HepG2 (cell line): ENCODE data around the gene NRGN. TPM values are rescaled to one million over a fixed set of nuclear protein-coding genes. Genes with fewer than 3 reads are reported as not detected.

Source experiments
- ATAC-seq: fragments of 200-7000 bp; cut with Tn5 transposase; 3 replicates; pipeline ENCODE4 v1.9.1; 2020; ENCODE audit warnings: mild to moderate bottlenecking, moderate library complexity
- BruUV-seq: library from RNA; stranded (reverse); fragments of 400-500 nt; replicated peaks from 2 replicates; lab custom pipeline; 2021; lab: Mats Ljungman, UMichigan
- CTCF ChIA-PET: fragments of 300-600 bp; formaldehyde crosslinking; extraction: SDS; loops from one replicate; lab custom pipeline; 2021; ENCODE audit warnings: low total read pairs, inconsistent platforms, low intra/inter-chr PET ratio; lab: Yijun Ruan, JAX
- POLR2A ChIA-PET: fragments of 350-600 bp; sonication (Branson Sonifier 250); formaldehyde crosslinking; loops from one replicate; lab custom pipeline; 2020; ENCODE audit warnings: antibody characterized with exemption, inconsistent platforms; lab: Yijun Ruan, JAX
- DNase-seq: peaks from one replicate; pipeline ENCODE4 v3.0.0-alpha.2; 2015; ENCODE audit warnings: low spot score
- FAIRE-seq: peaks from 3 replicates; lab custom pipeline; 2011; peaks lifted over from hg19 to GRCh38; lab: Jason Lieb, UNC
- H2AFZ ChIP-seq: one replicate; pipeline ENCODE4 v1.6.1; 2011; ENCODE audit warnings: low read length, inconsistent platforms
- H3K27ac ChIP-seq: fragments of 300-600 bp; 3 replicates; pipeline ENCODE4 v1.8.0; 2011; ENCODE audit warnings: mixed run types, mild to moderate bottlenecking, mixed read lengths, low read length, inconsistent platforms; ENCODE audit not compliant: insufficient read depth; ENCODE audit errors: extremely low read length
- H3K27me3 ChIP-seq, 2 experiments: fragments of 200-600 bp in 1 of 2; 2 replicates in 1 of 2; 3 replicates in 1 of 2; pipeline versions ENCODE4 v1.6.0 to v1.8.0; 2011; ENCODE audit warnings: low read length in 2 of 2, mild to moderate bottlenecking in 2 of 2, moderate library complexity in 2 of 2, inconsistent platforms in 1 of 2; ENCODE audit not compliant: insufficient read depth in 2 of 2, control insufficient read depth in 1 of 2
- H3K36me3 ChIP-seq, 2 experiments: fragments of 200-600 bp in 1 of 2; replicated peaks in 1 of 2; 2 replicates in 1 of 2; 3 replicates in 1 of 2; pipeline versions ENCODE4 v1.5.1 to v1.8.0; 2011; ENCODE audit warnings: low read length in 2 of 2, inconsistent platforms in 1 of 2; ENCODE audit not compliant: insufficient read depth in 2 of 2, control insufficient read depth in 1 of 2
- H3K4me1 ChIP-seq: 2 replicates; pipeline ENCODE4 v1.5.1; 2012; ENCODE audit warnings: low read length, inconsistent platforms; ENCODE audit not compliant: insufficient read depth
- H3K4me2 ChIP-seq: 2 replicates; pipeline ENCODE4 v1.6.0; 2011; ENCODE audit warnings: low read depth, low read length, inconsistent platforms
- H3K4me3 ChIP-seq, 3 experiments: fragments of 200-600 bp in 1 of 3; sonication (generic), shearing (Covaris generic) in 1 of 3; replicated peaks in 1 of 3; 2 replicates each; pipeline ENCODE4 v1.5.1; 2011 to 2016; ENCODE audit warnings: low read length in 3 of 3, inconsistent platforms in 2 of 3, low read depth in 2 of 3, mild to moderate bottlenecking in 2 of 3, control low read depth in 1 of 3, mixed read lengths in 1 of 3; ENCODE audit not compliant: insufficient read depth in 1 of 3
- H3K79me2 ChIP-seq: one replicate; pipeline ENCODE4 v1.6.1; 2011; ENCODE audit warnings: low read length, inconsistent platforms; ENCODE audit not compliant: insufficient read depth
- H3K9ac ChIP-seq: 2 replicates; pipeline ENCODE4 v1.6.0; 2011; ENCODE audit warnings: mild to moderate bottlenecking, low read depth, low read length, inconsistent platforms; ENCODE audit not compliant: insufficient read depth
- H3K9me3 ChIP-seq: 2 replicates; pipeline ENCODE4 v1.5.1; 2012; ENCODE audit warnings: mild to moderate bottlenecking, low read length
- H4K20me1 ChIP-seq: 2 replicates; pipeline ENCODE4 v1.6.0; 2011; ENCODE audit warnings: inconsistent platforms, mild to moderate bottlenecking, low read length, moderate library complexity; ENCODE audit not compliant: insufficient read depth
- BRF2 ChIP-seq: sonication (generic); formaldehyde crosslinking; IDR thresholded peaks from 2 replicates; pipeline ENCODE4 v1.8.1; 2022; ENCODE audit warnings: mild to moderate bottlenecking, missing genetic modification reagents
- CEBPG ChIP-seq: IDR thresholded peaks from 2 replicates; pipeline ENCODE4 v1.6.1; 2016
- HDAC1 ChIP-seq: sonication (generic); formaldehyde crosslinking; IDR thresholded peaks from 2 replicates; pipeline ENCODE4 v1.5.1; 2020; ENCODE audit warnings: mild to moderate bottlenecking, missing genetic modification reagents
- HMGXB3 ChIP-seq: sonication (generic); formaldehyde crosslinking; IDR thresholded peaks from 2 replicates; pipeline ENCODE4 v1.4.0; 2020; ENCODE audit warnings: missing genetic modification reagents, borderline replicate concordance
- MEIS2 ChIP-seq: sonication (generic); formaldehyde crosslinking; IDR thresholded peaks from 2 replicates; pipeline ENCODE4 v1.9.0; 2021; ENCODE audit warnings: mild to moderate bottlenecking, missing genetic modification reagents
- RFX5 ChIP-seq: IDR thresholded peaks from 2 replicates; pipeline ENCODE4 v1.6.1; 2011; ENCODE audit warnings: low read depth, low read length, improper control_type of control experiment
- ZBTB2 ChIP-seq: sonication (generic); formaldehyde crosslinking; IDR thresholded peaks from 2 replicates; pipeline ENCODE4 v1.8.0; 2022; ENCODE audit warnings: low read depth, missing genetic modification reagents
- ZBTB7A ChIP-seq: sonication (generic); formaldehyde crosslinking; IDR thresholded peaks from 2 replicates; pipeline ENCODE4 v1.8.0; 2022; ENCODE audit warnings: mild to moderate bottlenecking, missing genetic modification reagents
- ZNF646 ChIP-seq: sonication (generic); formaldehyde crosslinking; IDR thresholded peaks from 2 replicates; pipeline ENCODE4 v1.9.0; 2021; ENCODE audit warnings: mild to moderate bottlenecking, missing genetic modification reagents
- ZSCAN22 ChIP-seq: sonication (generic); formaldehyde crosslinking; IDR thresholded peaks from 2 replicates; pipeline ENCODE4 v1.4.0; 2020; ENCODE audit warnings: mild to moderate bottlenecking, missing genetic modification reagents
- WGBS: methylation state at CpG from one replicate; pipeline ENCODE4 v1.1.6; 2017; ENCODE audit warnings: low lambda C conversion rate; 5-methylcytosine and 5-hydroxymethylcytosine counted together
- in situ Hi-C: cut with HindIII; loops from 2 replicates; pipeline ENCODE4 v1.10.0; 2017; ENCODE audit warnings: low pct_unique_long_range_greater_than_20kb; ENCODE audit not compliant: extremely low pct_ligation_motif_present
- intact Hi-C: fragments of 100-400 bp; cut with micrococcal nuclease; formaldehyde crosslinking; loops from one replicate; pipeline ENCODE4 v1.10.0; 2022; ENCODE audit not compliant: unreplicated experiment
- polyA plus RNA-seq, 8 experiments: library from polyadenylated mRNA; depleted of rRNA in 3 of 8; stranded (reverse) in 7 of 8; unstranded in 1 of 8; fragments of >200 nt; fragmentation: Illumina TruSeq in 4 of 8; extraction: Trizol in 4 of 8; gene quantifications; 2 replicates each; pipeline versions ENCODE4 v1.2.1 to v1.2.3, GENCODE V29; 2011 to 2016; ENCODE audit warnings: low read depth in 4 of 8, missing spikeins in 1 of 8, mixed read lengths in 1 of 8; ENCODE audit not compliant: insufficient read depth in 1 of 8
- total RNA-seq, 5 experiments: library from RNA; depleted of rRNA; stranded (reverse); fragments of >200 nt; fragmentation: Illumina TruSeq; extraction: Trizol; gene quantifications; 2 replicates each; pipeline ENCODE4 v1.2.3, GENCODE V29; 2016; ENCODE audit warnings: low read depth in 1 of 5

Gene NRGN
- total and polyA plus RNA-seq, 2 of the 13 experiments (the other 11 are each of a cell fraction or from before 2014, with no cell fraction given), result 0.22 TPM; not detected in 1

- TF ChIP-seq HMGXB3 (CRISPR knock-in tag), result no peak
- no peak for TF ChIP-seq ZBTB7A
These were observed 13.5 kb downstream of the NRGN start (continued) for GRCh38 chr11:124753205-124753604.

- no TSS peak for BruUV-seq
- Histone ChIP-seq H3K9ac (no peak overlapping the region), H3K79me2 (no peaks in the 10 kb centered on the region), H3K27ac (no peak overlapping the region), H3K4me1 (peaks cover 59% of the 10 kb centered on the region), H3K4me3 (no peak overlapping the region), H2AFZ (no peak overlapping the region), H4K20me1 (no peaks in the 10 kb centered on the region), H3K9me3 (no peaks in the 10 kb centered on the region), H3K36me3 (no peaks in the 10 kb centered on the region), H3K27me3 (peaks cover 0 to 38% of the 10 kb centered on the region in 2 experiments; a peak in 4 of 5 replicates), H3K4me2 (no peak overlapping the region)
- POLR2A ChIA-PET, result no interaction called here
- FAIRE-seq (no peak), DNase-seq (no peak), ATAC-seq (no peak)
- WGBS, result 84% methylated on average over 7 of the region's 7 CpGs
- CTCF ChIA-PET, result no interaction called here
- intact Hi-C loops (no loop called here), in situ Hi-C loops (no loop called here)
- TF ChIP-seq CEBPG (CRISPR knock-in tag), result no peak
- TF ChIP-seq MEIS2 (CRISPR knock-in tag), result no peak
- no peak for TF ChIP-seq HDAC1 (CRISPR knock-in tag)
- TF ChIP-seq ZSCAN22 (CRISPR knock-in tag), result no peak
- no peak for TF ChIP-seq BRF2
- TF ChIP-seq ZBTB2, result no peak
- TF ChIP-seq RFX5, result no peak
- TF ChIP-seq ZNF646 (CRISPR knock-in tag), result no peak
These were observed 13.9 kb downstream of the NRGN start for GRCh38 chr11:124753624-124754023.
